ACC112 (cell line): ENCODE data around the gene HCN3.

ENCODE experiments used
- H2AFZ ChIP-seq: fragments of 200-600 bp; sonication (generic); one replicate; pipeline ENCODE4 v1.6.0; 2017; ENCODE audit warnings: antibody characterized with exemption, low read length; ENCODE audit not compliant: unreplicated experiment
- H3K27ac ChIP-seq: fragments of 200-600 bp; sonication (generic); 2 replicates; pipeline ENCODE4 v1.5.1; 2014; ENCODE audit warnings: low read depth, mild to moderate bottlenecking, antibody characterized with exemption, low read length, moderate library complexity
- H3K27me3 ChIP-seq: fragments of 200-600 bp; sonication (generic); 2 replicates; pipeline ENCODE4 v1.6.1; 2014; ENCODE audit warnings: mild to moderate bottlenecking, antibody characterized with exemption, low read length, moderate library complexity, mixed read lengths; ENCODE audit not compliant: insufficient read depth
- H3K36me3 ChIP-seq: fragments of 200-600 bp; sonication (generic); 2 replicates; pipeline ENCODE4 v1.6.1; 2016; ENCODE audit warnings: mild to moderate bottlenecking, antibody characterized with exemption, low read length, moderate library complexity, mixed read lengths; ENCODE audit not compliant: insufficient read depth
- H3K4me1 ChIP-seq: fragments of 200-600 bp; sonication (generic); one replicate; pipeline ENCODE4 v1.6.1; 2016; ENCODE audit warnings: low read length, mixed read lengths; ENCODE audit not compliant: insufficient read depth, unreplicated experiment, control insufficient read depth
- H3K4me3 ChIP-seq: fragments of 200-600 bp; sonication (generic); 2 replicates; pipeline ENCODE4 v1.5.1; 2014; ENCODE audit warnings: mild to moderate bottlenecking, low read depth, low read length
- H3K79me2 ChIP-seq: fragments of 200-600 bp; sonication (generic); one replicate; pipeline ENCODE4 v1.6.0; 2016; ENCODE audit warnings: low read length; ENCODE audit not compliant: control insufficient read depth, unreplicated experiment, insufficient read depth

Gene HCN3

GRCh38 chr1:155316922-155317321 lies 39.7 kb downstream of the HCN3 start:
- H3K4me1 ChIP-seq = peaks cover 18% of the 10 kb centered on the region
- H2AFZ ChIP-seq = no peak overlapping the region
- no peaks in the 10 kb centered on the region for H3K27me3 ChIP-seq
- H3K79me2 ChIP-seq = peaks cover 18% of the 10 kb centered on the region
- no peak overlapping the region for H3K27ac ChIP-seq
- H3K36me3 ChIP-seq = peaks cover 16% of the 10 kb centered on the region; the same call in 1 of the 2 replicates
- no peak overlapping the region for H3K4me3 ChIP-seq

GRCh38 chr1:155318082-155318481 lies 40.8 kb downstream of the HCN3 start:
- Histone ChIP-seq H3K4me1 (peaks cover 24% of the 10 kb centered on the region), H3K27ac (no peak overlapping the region), H2AFZ (no peak overlapping the region), H3K79me2 (peaks cover 20% of the 10 kb centered on the region), H3K4me3 (no peak overlapping the region), H3K27me3 (no peaks in the 10 kb centered on the region), H3K36me3 (peaks cover 12% of the 10 kb centered on the region; the same call in 1 of the 2 replicates)

GRCh38 chr1:155319536-155319935 lies 42.3 kb downstream of the HCN3 start:
- Histone ChIP-seq H3K4me3 (no peak overlapping the region), H3K27me3 (no peaks in the 10 kb centered on the region), H3K79me2 (peaks cover 17% of the 10 kb centered on the region), H3K4me1 (peaks cover 24% of the 10 kb centered on the region), H2AFZ (no peak overlapping the region), H3K27ac (no peak overlapping the region), H3K36me3 (peaks cover 9% of the 10 kb centered on the region; the same call in 1 of the 2 replicates)

- no peak overlapping the region for H3K27ac ChIP-seq
- H3K36me3 ChIP-seq = peaks cover 9% of the 10 kb centered on the region; the same call in 1 of the 2 replicates
- no peaks in the 10 kb centered on the region for H3K27me3 ChIP-seq
- H3K4me3 ChIP-seq = peak overlapping the region; percentile 81
- no peak overlapping the region for H2AFZ ChIP-seq
- peaks cover 24% of the 10 kb centered on the region for H3K4me1 ChIP-seq
- H3K79me2 ChIP-seq = peaks cover 24% of the 10 kb centered on the region
These were observed 43.0 kb downstream of the HCN3 start for GRCh38 chr1:155320252-155320651.

- Histone ChIP-seq H3K36me3 (peaks cover 9% of the 10 kb centered on the region; the same call in 1 of the 2 replicates), H3K79me2 (peaks cover 30% of the 10 kb centered on the region), H3K4me3 (peak within 1 kb of the TSS; percentile 81), H3K4me1 (peaks cover 24% of the 10 kb centered on the region), H2AFZ (no peak within 1 kb of the TSS), H3K27ac (no peak within 1 kb of the TSS), H3K27me3 (no peaks in the 10 kb centered on the region)
These were observed 43.7 kb downstream of the HCN3 start, which contains the start of gene RUSC1 for GRCh38 chr1:155320661-155321617. Gene RUSC1 (plus strand): TSS chr1:155320894. CDS start chr1:155321774, 880 bp downstream.

- Histone ChIP-seq H3K27ac (peak overlapping the region; percentile 89), H3K36me3 (peaks cover 9% of the 10 kb centered on the region; the same call in 1 of the 2 replicates), H3K4me1 (peaks cover 29% of the 10 kb centered on the region), H3K27me3 (no peaks in the 10 kb centered on the region), H2AFZ (no peak overlapping the region), H3K4me3 (peak overlapping the region; percentile 81), H3K79me2 (peaks cover 37% of the 10 kb centered on the region)
These were observed 44.6 kb downstream of the HCN3 start for GRCh38 chr1:155321639-155322503.

GRCh38 chr1:155322571-155322952 lies 45.3 kb downstream of the HCN3 start:
- H3K4me3 ChIP-seq = peak overlapping the region; percentile 81
- peaks cover 29% of the 10 kb centered on the region for H3K4me1 ChIP-seq
- peak overlapping the region; percentile 89 for H3K27ac ChIP-seq
- peaks cover 16% of the 10 kb centered on the region; the same call in 1 of the 2 replicates for H3K36me3 ChIP-seq
- H2AFZ ChIP-seq = no peak overlapping the region
- H3K27me3 ChIP-seq = no peaks in the 10 kb centered on the region
- H3K79me2 ChIP-seq = peaks cover 41% of the 10 kb centered on the region

GRCh38 chr1:155322953-155323728 lies 45.9 kb downstream of the HCN3 start:
- Histone ChIP-seq H3K4me1 (peaks cover 29% of the 10 kb centered on the region), H3K27me3 (no peaks in the 10 kb centered on the region), H3K79me2 (peaks cover 41% of the 10 kb centered on the region), H3K36me3 (peaks cover 16% of the 10 kb centered on the region; the same call in 1 of the 2 replicates), H3K27ac (peak overlapping the region; percentile 89), H3K4me3 (peak overlapping the region; percentile 81), H2AFZ (no peak overlapping the region)

- no peaks in the 10 kb centered on the region for H3K27me3 ChIP-seq
- H3K4me3 ChIP-seq = peak overlapping the region; percentile 81
- H3K4me1 ChIP-seq = peaks cover 29% of the 10 kb centered on the region
- peaks cover 41% of the 10 kb centered on the region for H3K79me2 ChIP-seq
- peak overlapping the region; percentile 89 for H3K27ac ChIP-seq
- peak overlapping the region; percentile 16 for H2AFZ ChIP-seq
- peaks cover 16% of the 10 kb centered on the region; the same call in 1 of the 2 replicates for H3K36me3 ChIP-seq
These were observed 46.4 kb downstream of the HCN3 start for GRCh38 chr1:155323729-155324036.
